Suprapubic skin (tissue), 4 donors: ENCODE measurements around the gene PPP2R3A. TPM values are rescaled to one million over a fixed set of nuclear protein-coding genes. Genes with fewer than 3 reads are reported as not detected.
A peak's percentile ranks its signal among the peaks of the same experiment; 100 is the strongest.
"Not testable (repeated sequence)": the region's sequence is repeated elsewhere in the genome, so short reads cannot be mapped to it uniquely, and the experiment has no call there.

Experiments used
- DNase-seq, 2 donors: peaks; one replicate each; pipeline ENCODE4 v3.0.0-alpha.2; 2019; ENCODE audit warnings: low spot score in 2 of 2
- H3K27ac ChIP-seq: fragments of 200-600 bp; sonication (generic); one replicate; pipeline ENCODE4 v1.5.1; 2019
- H3K27me3 ChIP-seq: fragments of 200-600 bp; sonication (generic); one replicate; pipeline ENCODE4 v1.5.1; 2019
- H3K36me3 ChIP-seq: fragments of 200-600 bp; sonication (generic); one replicate; pipeline ENCODE4 v1.5.1; 2019
- H3K4me1 ChIP-seq: fragments of 200-600 bp; sonication (generic); one replicate; pipeline ENCODE4 v1.5.1; 2019
- H3K4me3 ChIP-seq: fragments of 200-600 bp; sonication (generic); one replicate; pipeline ENCODE4 v1.5.1; 2019; ENCODE audit warnings: mild to moderate bottlenecking
- H3K9me3 ChIP-seq: fragments of 200-600 bp; sonication (generic); one replicate; pipeline ENCODE4 v1.5.1; 2019
- EP300 ChIP-seq: sonication (generic); formaldehyde crosslinking; IDR thresholded peaks from one replicate; pipeline ENCODE4 v1.6.1; 2017; ENCODE audit warnings: antibody characterized with exemption
- POLR2A ChIP-seq, 2 donors: fragments of 450-650 bp; IDR thresholded peaks; one replicate each; pipeline ENCODE4 v1.6.1; 2017; ENCODE audit warnings: antibody characterized with exemption in 2 of 2, mild to moderate bottlenecking in 2 of 2, moderate library complexity in 2 of 2
- POLR2AphosphoS5 ChIP-seq, 3 donors: sonication (generic); formaldehyde crosslinking; IDR thresholded peaks; one replicate each; pipeline ENCODE4 v1.6.1; 2017; ENCODE audit warnings: antibody characterized with exemption in 3 of 3
- WGBS: methylation state at CpG from one replicate; pipeline ENCODE4 v1.1.5; 2018; 5-methylcytosine and 5-hydroxymethylcytosine counted together
- total RNA-seq, 4 donors: library from RNA; depleted of rRNA; stranded (reverse); fragments of >200 nt; gene quantifications; one replicate each; pipeline ENCODE4 v1.1.0, GENCODE V29; 2016
- TF ChIP-seq, protein P1 (sequence below), 2 donors: fragments of 200-600 bp in 1 of 2; fragments of 450-650 bp in 1 of 2; sonication (generic) in 1 of 2; IDR thresholded peaks; one replicate each; pipeline ENCODE4 v1.5.1; 2016 to 2019; ENCODE audit warnings: antibody characterized with exemption in 2 of 2, mild to moderate bottlenecking in 1 of 2, moderate library complexity in 1 of 2

The PPP2R3A gene
- total RNA-seq, 4 donors from 2014 or later, result 51.2 to 71.7 (median 52.9) TPM

GRCh38 chr3:136075218-136075808, 109.8 kb downstream of the PPP2R3A start:
- H3K36me3 ChIP-seq, result no peaks in the 10 kb centered on the region
- WGBS, result 91% methylated on average over 1 of the region's 1 CpG

DNA sequence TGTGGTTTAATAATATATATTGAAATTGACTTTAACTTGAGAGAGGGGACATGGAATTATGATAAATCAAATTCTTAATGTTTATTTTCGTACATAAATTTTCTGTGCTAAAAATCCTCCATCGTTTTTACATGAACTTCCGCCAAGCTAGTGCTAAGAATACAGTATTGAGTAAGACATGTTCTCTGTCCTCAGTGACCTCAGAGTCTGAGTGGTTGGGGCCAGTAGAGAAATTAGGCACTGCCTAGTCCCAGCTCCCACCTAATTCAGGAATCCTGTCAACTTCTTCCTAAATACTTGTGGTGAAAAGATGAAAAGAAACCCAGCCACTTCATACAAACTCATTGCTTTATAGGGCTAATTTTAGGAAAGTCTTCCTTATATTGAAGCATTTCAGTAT, 110.3 kb downstream of the PPP2R3A start:
- no peak for DNase-seq
- no peak overlapping the region for H3K27ac ChIP-seq
- no peak for TF ChIP-seq POLR2A (IDR thresholded peaks at IDR 0.05)
- TF ChIP-seq, protein P1, sequence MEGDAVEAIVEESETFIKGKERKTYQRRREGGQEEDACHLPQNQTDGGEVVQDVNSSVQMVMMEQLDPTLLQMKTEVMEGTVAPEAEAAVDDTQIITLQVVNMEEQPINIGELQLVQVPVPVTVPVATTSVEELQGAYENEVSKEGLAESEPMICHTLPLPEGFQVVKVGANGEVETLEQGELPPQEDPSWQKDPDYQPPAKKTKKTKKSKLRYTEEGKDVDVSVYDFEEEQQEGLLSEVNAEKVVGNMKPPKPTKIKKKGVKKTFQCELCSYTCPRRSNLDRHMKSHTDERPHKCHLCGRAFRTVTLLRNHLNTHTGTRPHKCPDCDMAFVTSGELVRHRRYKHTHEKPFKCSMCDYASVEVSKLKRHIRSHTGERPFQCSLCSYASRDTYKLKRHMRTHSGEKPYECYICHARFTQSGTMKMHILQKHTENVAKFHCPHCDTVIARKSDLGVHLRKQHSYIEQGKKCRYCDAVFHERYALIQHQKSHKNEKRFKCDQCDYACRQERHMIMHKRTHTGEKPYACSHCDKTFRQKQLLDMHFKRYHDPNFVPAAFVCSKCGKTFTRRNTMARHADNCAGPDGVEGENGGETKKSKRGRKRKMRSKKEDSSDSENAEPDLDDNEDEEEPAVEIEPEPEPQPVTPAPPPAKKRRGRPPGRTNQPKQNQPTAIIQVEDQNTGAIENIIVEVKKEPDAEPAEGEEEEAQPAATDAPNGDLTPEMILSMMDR (IDR thresholded peaks at IDR 0.05), result no peak
- TF ChIP-seq EP300, result no peak
- no peak for TF ChIP-seq POLR2AphosphoS5 (IDR thresholded peaks at IDR 0.05)
- H3K4me3 ChIP-seq, result no peak overlapping the region
- no peaks in the 10 kb centered on the region for H3K9me3 ChIP-seq
- no peaks in the 10 kb centered on the region for H3K27me3 ChIP-seq
- 47% methylated on average over 3 of the region's 3 CpGs for WGBS
- H3K4me1 ChIP-seq, result peaks cover 7% of the 10 kb centered on the region
- peaks cover under 1% of the 10 kb centered on the region for H3K36me3 ChIP-seq

More at GRCh38 chr3:136075218-136075808, 109.8 kb downstream of the PPP2R3A start:
- Histone ChIP-seq H3K27ac (no peak overlapping the region), H3K27me3 (no peaks in the 10 kb centered on the region), H3K4me3 (no peak overlapping the region), H3K4me1 (peaks cover 12% of the 10 kb centered on the region), H3K9me3 (no peaks in the 10 kb centered on the region)
- TF ChIP-seq POLR2A (IDR thresholded peaks at IDR 0.05) (no peak), EP300 (no peak), POLR2AphosphoS5 (IDR thresholded peaks at IDR 0.05) (no peak)
- TF ChIP-seq, protein P1 (IDR thresholded peaks at IDR 0.05), result peak; percentile 82 to 97
- peak; percentile 65 to 80 for DNase-seq

GRCh38 chr3:136078421-136079364, 113.2 kb downstream of the PPP2R3A start:
- H3K36me3 ChIP-seq, result peaks cover 21% of the 10 kb centered on the region
- H3K27ac ChIP-seq, result no peak overlapping the region
- 72% methylated on average over 6 of the region's 6 CpGs for WGBS
- H3K4me3 ChIP-seq, result no peak overlapping the region
- no peak for TF ChIP-seq EP300
- TF ChIP-seq, protein P1 (IDR thresholded peaks at IDR 0.05), result peak in 1 of 2 donors; percentile 44
- H3K27me3 ChIP-seq, result no peaks in the 10 kb centered on the region
- no peaks in the 10 kb centered on the region for H3K4me1 ChIP-seq
- no peaks in the 10 kb centered on the region for H3K9me3 ChIP-seq
- no peak for DNase-seq

DNA sequence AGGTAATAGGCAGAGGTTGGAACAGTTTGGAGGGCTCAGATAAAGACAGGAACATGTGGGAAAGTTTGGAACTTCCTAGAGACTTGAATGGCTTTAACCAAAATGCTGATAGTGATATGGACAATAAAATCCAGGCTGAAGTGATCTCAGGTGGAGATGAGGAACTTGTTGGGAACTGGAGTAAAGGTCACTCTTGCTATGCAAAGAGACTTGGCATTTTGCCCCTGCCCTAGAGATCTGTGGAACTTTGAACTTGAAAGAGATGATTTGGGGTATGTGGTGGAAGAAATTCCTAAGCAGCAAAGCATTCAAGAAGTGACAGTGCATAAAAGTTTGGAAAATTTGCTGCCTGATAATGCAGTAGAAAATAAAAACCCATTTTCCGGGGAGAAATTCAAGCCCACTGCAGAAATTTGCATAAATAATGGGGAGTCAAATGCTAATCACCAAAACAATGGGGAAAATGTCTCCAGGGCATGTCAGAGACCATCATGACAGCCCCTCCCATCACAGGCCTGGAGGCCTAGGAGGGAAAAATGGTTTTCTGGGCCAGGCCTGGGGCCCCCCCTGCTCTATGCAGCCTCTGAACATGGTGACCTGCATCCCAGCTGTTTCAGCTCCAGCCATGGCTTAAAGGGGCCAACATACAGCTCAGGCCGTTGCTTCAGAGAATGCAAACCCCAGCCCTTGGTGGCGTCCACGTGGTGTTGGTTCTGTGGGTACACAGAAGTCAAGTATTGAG, 118.3 kb downstream of the PPP2R3A start:
- H3K36me3 ChIP-seq, result peaks cover 54% of the 10 kb centered on the region
- DNase-seq, H3K27ac ChIP-seq, H3K4me1 ChIP-seq, H3K4me3 ChIP-seq, H3K27me3 ChIP-seq, H3K9me3 ChIP-seq: not testable (repeated sequence)
- WGBS, result 92% methylated on average over 4 of the region's 4 CpGs

- WGBS, result 100% methylated on average over 3 of the region's 3 CpGs
- H3K27me3 ChIP-seq, H3K4me3 ChIP-seq, H3K27ac ChIP-seq, H3K4me1 ChIP-seq, H3K9me3 ChIP-seq, DNase-seq: not testable (repeated sequence)
- peaks cover 57% of the 10 kb centered on the region for H3K36me3 ChIP-seq
These were observed 119.5 kb downstream of the PPP2R3A start for GRCh38 chr3:136085067-136085466.

DNA sequence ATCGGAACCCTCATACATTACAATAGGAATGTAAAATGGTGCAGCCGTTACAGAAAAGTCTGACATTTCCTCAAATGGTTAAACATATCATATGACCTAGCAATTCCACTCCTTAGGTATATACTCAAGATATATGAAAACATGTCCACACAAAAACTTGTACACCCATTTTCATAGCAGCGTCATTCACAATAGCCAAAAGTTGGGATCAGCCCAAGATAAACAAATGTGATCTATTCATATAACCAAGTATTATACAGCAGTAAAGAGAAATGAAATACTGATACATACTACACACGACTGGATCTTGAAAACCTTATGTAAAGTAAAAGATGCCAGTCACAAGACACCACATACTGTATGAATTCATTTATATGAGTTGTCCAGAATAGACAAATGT, 128.2 kb downstream of the PPP2R3A start:
- H3K4me3 ChIP-seq, result no peak overlapping the region
- H3K4me1 ChIP-seq, result no peaks in the 10 kb centered on the region
- 85% methylated on average over 4 of the region's 4 CpGs for WGBS
- H3K36me3 ChIP-seq, result peaks cover 48% of the 10 kb centered on the region
- H3K27me3 ChIP-seq, result no peaks in the 10 kb centered on the region
- no peak overlapping the region for H3K27ac ChIP-seq
- no peaks in the 10 kb centered on the region for H3K9me3 ChIP-seq
- DNase-seq, result no peak
- TF ChIP-seq POLR2A (IDR thresholded peaks at IDR 0.05), result no peak
- no peak for TF ChIP-seq EP300
- TF ChIP-seq, protein P1 (IDR thresholded peaks at IDR 0.05), result no peak
- TF ChIP-seq POLR2AphosphoS5 (IDR thresholded peaks at IDR 0.05), result no peak
